Activated CD4-positive, alpha-beta memory T cell treated with anti-CD3 and anti-CD28 coated beads, Interleukin-2, amount 10 ng/mL, durations not matched to agents 7 days and 5 days (primary cell): ENCODE results near the gene GPC6. TPM values are rescaled to one million over a fixed set of nuclear protein-coding genes. Genes with fewer than 3 reads are reported as not detected.

Experiments
- CTCF ChIA-PET: fragments of 350-600 bp; sonication (Branson Sonifier 250); formaldehyde crosslinking; loops from one replicate; lab custom pipeline; 2021; ENCODE audit warnings: antibody characterized with exemption, inconsistent platforms; lab: Charles Lee
- POLR2A ChIA-PET: fragments of 350-600 bp; sonication (Branson Sonifier 250); formaldehyde crosslinking; loops from one replicate; lab custom pipeline; 2021; ENCODE audit warnings: antibody characterized with exemption; lab: Charles Lee
- DNase-seq: peaks from one replicate; pipeline ENCODE4 v3.0.0-alpha.2; 2020
- H3K27ac Mint-ChIP-seq: one replicate; pipeline ENCODE4 v1.8.0; 2021; ENCODE audit warnings: mild to moderate bottlenecking, mixed read lengths
- H3K27me3 Mint-ChIP-seq: one replicate; pipeline ENCODE4 v1.8.0; 2021; ENCODE audit warnings: mixed read lengths
- H3K36me3 Mint-ChIP-seq: one replicate; pipeline ENCODE4 v1.8.0; 2021; ENCODE audit warnings: low read depth, mixed read lengths
- H3K4me1 Mint-ChIP-seq: one replicate; pipeline ENCODE4 v1.8.0; 2021; ENCODE audit warnings: mixed read lengths
- H3K4me3 Mint-ChIP-seq: one replicate; pipeline ENCODE4 v1.8.0; 2021; ENCODE audit warnings: mild to moderate bottlenecking, mixed read lengths
- H3K9me3 Mint-ChIP-seq: one replicate; pipeline ENCODE4 v1.8.0; 2021; ENCODE audit warnings: mixed read lengths
- total RNA-seq, 2 experiments: library from RNA; stranded (reverse); gene quantifications; one replicate each; pipeline ENCODE4 v1.2.3, GENCODE V29; 2021

Gene GPC6
- total RNA-seq, 2 experiments from 2014 or later = not detected

DNA sequence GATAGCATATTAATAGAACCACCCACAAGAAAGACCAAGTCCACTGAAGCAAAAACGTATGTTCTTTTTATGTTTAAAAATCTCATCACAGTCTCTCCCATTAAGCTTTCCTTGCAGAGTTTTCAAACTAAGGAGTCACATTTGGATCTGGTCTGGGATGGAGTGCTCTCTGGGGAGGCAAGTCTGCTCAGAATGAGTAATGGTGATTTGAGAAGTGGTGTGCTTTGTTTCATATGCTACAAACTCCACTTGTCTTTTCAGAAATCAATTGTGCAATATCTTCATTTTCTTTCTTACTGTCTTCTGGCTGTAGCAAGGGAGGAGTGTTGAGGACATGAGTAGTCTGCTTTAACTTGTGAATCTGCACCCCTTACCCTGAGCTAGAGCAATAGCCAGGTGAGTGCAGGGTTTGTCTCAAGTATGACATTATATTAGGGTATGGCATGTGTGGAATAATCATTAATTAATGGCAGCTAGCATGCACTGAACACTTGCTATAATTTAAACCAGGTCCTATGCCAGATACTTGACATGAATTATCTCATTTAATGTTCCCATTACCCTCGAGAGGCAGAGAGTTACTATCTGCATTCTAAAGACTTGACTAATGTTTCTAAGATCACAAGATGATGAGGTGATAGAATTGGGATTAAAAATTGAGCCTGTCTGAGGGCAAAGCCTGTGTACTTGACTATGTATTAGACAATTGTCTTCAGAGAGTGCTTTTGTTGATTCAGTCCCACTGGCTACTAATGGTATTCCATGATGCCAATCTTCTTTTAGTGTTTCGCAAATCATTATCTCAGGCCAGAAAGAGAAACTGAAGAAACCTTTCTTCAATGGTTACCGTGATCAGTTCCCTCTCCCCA is 171.8 kb downstream of the GPC6 start:
- ChIA-PET POLR2A (no interaction called here), CTCF (no interaction called here)
- Mint-ChIP-seq H3K4me1 (no peaks in the 10 kb centered on the region), H3K36me3 (no peaks in the 10 kb centered on the region), H3K9me3 (no peaks in the 10 kb centered on the region), H3K4me3 (no peak overlapping the region), H3K27ac (no peak overlapping the region), H3K27me3 (no peaks in the 10 kb centered on the region)
- no peak for DNase-seq

- H3K27ac Mint-ChIP-seq = no peak overlapping the region
- H3K36me3 Mint-ChIP-seq = no peaks in the 10 kb centered on the region
- CTCF ChIA-PET = no interaction called here
- H3K27me3 Mint-ChIP-seq = no peaks in the 10 kb centered on the region
- H3K9me3 Mint-ChIP-seq = no peaks in the 10 kb centered on the region
- H3K4me1 Mint-ChIP-seq = no peaks in the 10 kb centered on the region
- no peak for DNase-seq
- H3K4me3 Mint-ChIP-seq = no peak overlapping the region
- POLR2A ChIA-PET = no interaction called here
Measured at GRCh38 chr13:93399212-93399611, 172.6 kb downstream of the GPC6 start.

DNA sequence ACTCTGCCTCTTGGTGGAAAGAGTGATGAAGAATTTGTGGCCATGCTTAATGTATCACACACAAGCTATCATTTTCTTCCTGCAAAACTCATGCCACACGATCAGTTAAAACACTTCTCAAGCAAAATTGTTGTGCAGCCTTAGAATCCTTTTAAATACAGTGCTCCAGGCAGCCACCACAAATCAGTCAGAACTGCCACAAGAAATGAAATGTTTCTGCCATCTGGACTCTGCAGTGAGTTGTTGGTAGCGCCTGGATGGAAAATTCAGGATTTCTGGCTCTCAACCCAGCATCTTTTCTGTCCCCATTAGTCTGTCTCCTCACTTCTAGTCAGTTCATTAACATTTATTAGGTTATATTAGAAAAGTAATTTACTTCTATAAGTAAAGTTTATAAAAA is 179.5 kb downstream of the GPC6 start:
- Mint-ChIP-seq H3K27ac (no peak overlapping the region), H3K4me1 (no peaks in the 10 kb centered on the region)
- CTCF ChIA-PET = no interaction called here

GRCh38 chr13:93407551-93407950 is 180.9 kb downstream of the GPC6 start:
- POLR2A ChIA-PET = no interaction called here
- H3K4me1 Mint-ChIP-seq = no peaks in the 10 kb centered on the region
- H3K4me3 Mint-ChIP-seq = no peak overlapping the region
- no peaks in the 10 kb centered on the region for H3K27me3 Mint-ChIP-seq
- H3K36me3 Mint-ChIP-seq = no peaks in the 10 kb centered on the region
- CTCF ChIA-PET = no interaction called here
- no peak overlapping the region for H3K27ac Mint-ChIP-seq
- no peak for DNase-seq
- no peaks in the 10 kb centered on the region for H3K9me3 Mint-ChIP-seq

More for the DNA sequence above, 179.5 kb downstream of the GPC6 start:
- POLR2A ChIA-PET = no interaction called here
- DNase-seq = no peak
- no peaks in the 10 kb centered on the region for H3K9me3 Mint-ChIP-seq
- H3K27me3 Mint-ChIP-seq = no peaks in the 10 kb centered on the region
- no peaks in the 10 kb centered on the region for H3K36me3 Mint-ChIP-seq
- H3K4me3 Mint-ChIP-seq = no peak overlapping the region

GRCh38 chr13:93409001-93409400 is 182.4 kb downstream of the GPC6 start:
- H3K27me3 Mint-ChIP-seq = no peaks in the 10 kb centered on the region
- no peaks in the 10 kb centered on the region for H3K36me3 Mint-ChIP-seq
- H3K27ac Mint-ChIP-seq = no peak overlapping the region

GRCh38 chr13:93409816-93410215 is 183.2 kb downstream of the GPC6 start:
- CTCF ChIA-PET = no interaction called here
- no peak overlapping the region for H3K4me3 Mint-ChIP-seq
- H3K4me1 Mint-ChIP-seq = no peaks in the 10 kb centered on the region
- DNase-seq = no peak
- H3K36me3 Mint-ChIP-seq = no peaks in the 10 kb centered on the region
- POLR2A ChIA-PET = no interaction called here
- no peaks in the 10 kb centered on the region for H3K9me3 Mint-ChIP-seq
- H3K27me3 Mint-ChIP-seq = no peaks in the 10 kb centered on the region
- no peak overlapping the region for H3K27ac Mint-ChIP-seq

More at GRCh38 chr13:93409001-93409400, 182.4 kb downstream of the GPC6 start:
- Mint-ChIP-seq H3K4me1 (no peaks in the 10 kb centered on the region), H3K9me3 (no peaks in the 10 kb centered on the region), H3K4me3 (no peak overlapping the region)
- ChIA-PET CTCF (no interaction called here), POLR2A (no interaction called here)
- no peak for DNase-seq

- H3K27ac Mint-ChIP-seq = no peak overlapping the region
- H3K4me1 Mint-ChIP-seq = no peaks in the 10 kb centered on the region
- H3K27me3 Mint-ChIP-seq = no peaks in the 10 kb centered on the region
- no peak for DNase-seq
- no peaks in the 10 kb centered on the region for H3K9me3 Mint-ChIP-seq
- no peaks in the 10 kb centered on the region for H3K36me3 Mint-ChIP-seq
- CTCF ChIA-PET = no interaction called here
- no peak overlapping the region for H3K4me3 Mint-ChIP-seq
- POLR2A ChIA-PET = no interaction called here
Measured at GRCh38 chr13:93411186-93411680, 184.6 kb downstream of the GPC6 start.

- no peaks in the 10 kb centered on the region for H3K4me1 Mint-ChIP-seq
- DNase-seq = no peak
- no peaks in the 10 kb centered on the region for H3K27me3 Mint-ChIP-seq
- no peak overlapping the region for H3K4me3 Mint-ChIP-seq
- POLR2A ChIA-PET = no interaction called here
- no peak overlapping the region for H3K27ac Mint-ChIP-seq
- H3K36me3 Mint-ChIP-seq = no peaks in the 10 kb centered on the region
- H3K9me3 Mint-ChIP-seq = no peaks in the 10 kb centered on the region
- CTCF ChIA-PET = no interaction called here
Measured at GRCh38 chr13:93412676-93413075, 186.1 kb downstream of the GPC6 start.

GRCh38 chr13:93413972-93414717 is 187.5 kb downstream of the GPC6 start:
- Mint-ChIP-seq H3K27me3 (no peaks in the 10 kb centered on the region), H3K27ac (no peak overlapping the region), H3K36me3 (no peaks in the 10 kb centered on the region), H3K4me3 (no peak overlapping the region), H3K9me3 (no peaks in the 10 kb centered on the region), H3K4me1 (no peaks in the 10 kb centered on the region)
- POLR2A ChIA-PET = no interaction called here
- DNase-seq = no peak
- CTCF ChIA-PET = no interaction called here

DNA sequence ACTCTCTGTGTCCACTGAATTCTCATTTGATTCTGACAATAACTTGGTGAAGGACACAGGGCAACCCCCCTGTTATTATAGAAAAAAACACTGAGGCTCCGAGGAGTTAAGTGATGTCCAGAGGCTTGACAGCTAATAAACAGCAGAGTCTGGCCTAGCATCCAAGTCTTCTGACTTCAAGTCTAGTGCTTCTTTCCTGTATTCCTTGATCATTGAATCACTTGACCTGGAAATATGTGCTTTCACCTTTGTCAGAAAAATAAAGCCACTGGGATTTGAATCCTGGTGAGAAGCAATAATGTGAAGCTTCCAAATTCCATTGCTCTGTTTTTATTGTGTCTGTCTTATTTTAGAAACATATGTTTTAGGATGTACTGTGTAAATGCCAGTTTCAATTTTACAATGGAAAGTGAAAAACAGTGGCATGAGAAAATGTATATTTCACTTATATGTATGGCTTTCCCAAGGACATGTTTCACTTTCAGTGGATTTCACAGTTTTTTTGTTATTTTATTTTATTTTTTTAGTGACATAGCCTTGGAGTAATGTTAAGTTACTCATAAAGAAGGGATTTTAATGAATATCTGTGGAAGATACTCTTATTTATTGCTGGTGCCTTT is 190.2 kb downstream of the GPC6 start:
- DNase-seq = no peak
- CTCF ChIA-PET = no interaction called here
- Mint-ChIP-seq H3K27ac (no peak overlapping the region), H3K9me3 (no peaks in the 10 kb centered on the region), H3K4me3 (no peak overlapping the region), H3K27me3 (no peaks in the 10 kb centered on the region), H3K4me1 (no peaks in the 10 kb centered on the region), H3K36me3 (no peaks in the 10 kb centered on the region)
- POLR2A ChIA-PET = no interaction called here

GRCh38 chr13:93418398-93418797 is 191.8 kb downstream of the GPC6 start:
- ChIA-PET POLR2A (no interaction called here), CTCF (no interaction called here)
- DNase-seq = no peak
- Mint-ChIP-seq H3K4me3 (no peak overlapping the region), H3K27me3 (no peaks in the 10 kb centered on the region), H3K4me1 (no peaks in the 10 kb centered on the region), H3K9me3 (no peaks in the 10 kb centered on the region), H3K27ac (no peak overlapping the region), H3K36me3 (no peaks in the 10 kb centered on the region)

- CTCF ChIA-PET = no interaction called here
- H3K27ac Mint-ChIP-seq = no peak overlapping the region
- no peaks in the 10 kb centered on the region for H3K36me3 Mint-ChIP-seq
- no peak for DNase-seq
- no peaks in the 10 kb centered on the region for H3K9me3 Mint-ChIP-seq
- POLR2A ChIA-PET = no interaction called here
- no peaks in the 10 kb centered on the region for H3K4me1 Mint-ChIP-seq
- no peak overlapping the region for H3K4me3 Mint-ChIP-seq
- H3K27me3 Mint-ChIP-seq = no peaks in the 10 kb centered on the region
Measured at GRCh38 chr13:93420206-93420605, 193.6 kb downstream of the GPC6 start.

GRCh38 chr13:93420887-93421286 is 194.3 kb downstream of the GPC6 start:
- H3K27me3 Mint-ChIP-seq = no peaks in the 10 kb centered on the region
- no peaks in the 10 kb centered on the region for H3K4me1 Mint-ChIP-seq
- no peak overlapping the region for H3K4me3 Mint-ChIP-seq
- no peaks in the 10 kb centered on the region for H3K36me3 Mint-ChIP-seq
- no peaks in the 10 kb centered on the region for H3K9me3 Mint-ChIP-seq
- no peak overlapping the region for H3K27ac Mint-ChIP-seq
- DNase-seq = no peak
- ChIA-PET POLR2A (no interaction called here), CTCF (no interaction called here)
